Ovary (tissue), 3 donors: ENCODE results near the gene SACM1L.

Experiments
- POLR2A ChIP-seq: fragments of 450-650 bp; IDR thresholded peaks from one replicate; pipeline ENCODE4 v1.6.1; 2017; ENCODE audit warnings: antibody characterized with exemption, mild to moderate bottlenecking, moderate library complexity
- TF ChIP-seq, protein P1 (sequence below), 3 donors: fragments of 450-650 bp in 2 of 3; fragments of 200-600 bp in 1 of 3; IDR thresholded peaks; one replicate each; pipeline versions ENCODE4 v1.5.1 to v1.8.0; 2016 to 2022; ENCODE audit warnings: antibody characterized with exemption in 3 of 3, mild to moderate bottlenecking in 1 of 3
- donor health status: DM: no; HTN: no; CAD: no.

DNA sequence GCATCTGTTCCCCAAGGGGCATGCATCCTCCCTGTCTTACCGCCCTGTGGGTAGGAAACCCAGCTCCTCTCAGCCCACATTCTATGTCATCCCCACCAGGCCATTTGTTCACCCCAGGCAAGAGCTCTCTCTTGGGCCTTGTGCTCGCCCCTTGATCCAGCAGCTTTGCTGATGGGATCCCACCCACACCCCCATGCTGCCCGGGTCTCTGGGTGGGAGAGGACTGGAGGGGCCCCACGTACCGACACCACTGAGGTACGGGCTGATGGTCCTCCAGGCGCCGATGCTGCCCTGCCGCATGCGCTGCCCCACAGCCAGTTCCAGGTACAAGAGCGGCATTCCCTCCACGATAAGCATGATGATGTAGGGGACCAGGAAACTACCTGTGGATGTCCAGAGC is 92.6 kb downstream of the SACM1L start:
- TF ChIP-seq POLR2A = no peak
- TF ChIP-seq, protein P1, sequence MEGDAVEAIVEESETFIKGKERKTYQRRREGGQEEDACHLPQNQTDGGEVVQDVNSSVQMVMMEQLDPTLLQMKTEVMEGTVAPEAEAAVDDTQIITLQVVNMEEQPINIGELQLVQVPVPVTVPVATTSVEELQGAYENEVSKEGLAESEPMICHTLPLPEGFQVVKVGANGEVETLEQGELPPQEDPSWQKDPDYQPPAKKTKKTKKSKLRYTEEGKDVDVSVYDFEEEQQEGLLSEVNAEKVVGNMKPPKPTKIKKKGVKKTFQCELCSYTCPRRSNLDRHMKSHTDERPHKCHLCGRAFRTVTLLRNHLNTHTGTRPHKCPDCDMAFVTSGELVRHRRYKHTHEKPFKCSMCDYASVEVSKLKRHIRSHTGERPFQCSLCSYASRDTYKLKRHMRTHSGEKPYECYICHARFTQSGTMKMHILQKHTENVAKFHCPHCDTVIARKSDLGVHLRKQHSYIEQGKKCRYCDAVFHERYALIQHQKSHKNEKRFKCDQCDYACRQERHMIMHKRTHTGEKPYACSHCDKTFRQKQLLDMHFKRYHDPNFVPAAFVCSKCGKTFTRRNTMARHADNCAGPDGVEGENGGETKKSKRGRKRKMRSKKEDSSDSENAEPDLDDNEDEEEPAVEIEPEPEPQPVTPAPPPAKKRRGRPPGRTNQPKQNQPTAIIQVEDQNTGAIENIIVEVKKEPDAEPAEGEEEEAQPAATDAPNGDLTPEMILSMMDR (IDR thresholded peaks at IDR 0.05) = no peak
